Mammary epithelial cell (primary cell): Measurements from ENCODE around the gene LRRC26.

ENCODE experiments used
- CTCF ChIP-seq, 2 donors: IDR thresholded peaks in 1 of 2; conservative IDR thresholded peaks in 1 of 2; 2 replicates each; pipeline ENCODE4 v1.5.1; 2011 to 2012; ENCODE audit warnings: inconsistent platforms in 2 of 2, low read length in 2 of 2, mild to moderate bottlenecking in 2 of 2, control low read depth in 1 of 2, low read depth in 1 of 2; ENCODE audit not compliant: insufficient read depth in 1 of 2; ENCODE audit errors: extremely low read depth in 1 of 2
- EZH2 ChIP-seq: IDR thresholded peaks from 2 replicates; pipeline ENCODE4 v1.6.1; 2012; ENCODE audit warnings: low read length, inconsistent platforms, borderline replicate concordance

GRCh38 chr9:137198051-137198901 is 28.4 kb upstream of the LRRC26 start:
- TF ChIP-seq CTCF (conservative IDR thresholded peaks at IDR 0.05 in 1 of 2, IDR thresholded peaks at IDR 0.05 in 1 of 2; ENCODE audit: extremely low read depth in 1 of 2, insufficient read depth in 1 of 2, low read depth in 1 of 2, low read length in 2 of 2) = no peak
- no peak for TF ChIP-seq EZH2
